ENCODE measurements around the gene BTG1.

The BTG1 gene

DNA sequence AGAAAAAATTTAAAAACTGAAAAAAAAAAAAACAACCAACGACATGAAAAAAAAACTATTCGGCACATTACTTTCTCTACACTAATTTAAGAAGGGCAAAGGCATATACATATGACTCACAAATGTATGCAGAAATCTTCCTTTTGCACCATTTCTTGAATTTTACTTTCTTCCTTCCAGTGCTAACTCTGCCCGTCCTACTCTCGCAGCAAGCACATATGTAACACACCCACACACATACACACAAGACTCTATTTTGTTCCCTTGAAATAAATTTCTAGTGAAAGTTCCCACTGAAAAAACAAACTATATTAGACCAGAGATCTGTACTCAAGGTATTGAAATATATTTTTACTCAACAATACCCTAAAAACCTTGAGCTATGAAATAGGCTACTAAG, 14.6 kb downstream of the BTG1 start:
- no CpG with 5 or more reads among the region's 4 CpGs for WGBS, 2 donors (ENCODE audit: extremely low coverage in 2 of 2, insufficient read length in 2 of 2, insufficient replicate concordance in 1 of 2)
- peaks cover 1 to 6% of the 10 kb centered on the region in 2 donors for H3K4me1 ChIP-seq (ENCODE audit: control insufficient read depth in 2 of 2, insufficient read depth in 1 of 2, low read depth in 1 of 2, low read length in 2 of 2)

DNA sequence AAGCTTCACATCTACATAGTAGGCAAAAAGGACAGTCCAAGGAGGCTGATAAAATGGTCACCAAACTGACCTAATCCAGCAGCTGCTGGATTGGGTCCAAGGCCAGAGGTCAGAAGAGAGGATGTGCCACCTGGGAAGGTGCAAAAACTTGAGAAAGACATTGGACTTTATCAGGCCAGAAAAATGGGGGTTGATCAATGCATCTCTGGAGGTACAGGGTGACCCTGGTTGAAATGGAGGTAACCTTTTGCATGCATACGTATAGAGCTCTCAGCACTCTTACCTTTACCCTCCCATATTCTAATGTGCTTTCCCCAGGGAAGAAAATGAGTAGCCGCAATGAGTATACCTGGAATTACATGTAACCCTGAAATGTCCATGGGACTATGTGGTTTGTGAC, 16.0 kb downstream of the BTG1 start:
- Histone ChIP-seq H2AFZ (ENCODE audit: low read length) (no peak overlapping the region), H3K23ac (ENCODE audit: low read depth, low read length, poor library complexity) (no peak overlapping the region), H3K14ac (ENCODE audit: low read length) (no peak overlapping the region), H3K79me1 (ENCODE audit: low read depth, low read length) (no peaks in the 10 kb centered on the region), H2BK15ac (ENCODE audit: low read length) (no peak overlapping the region), H3K9me3 (replicated peaks in 1 of 2; ENCODE audit: control insufficient read depth in 2 of 2, insufficient read depth in 1 of 2, low read depth in 1 of 2, low read length in 2 of 2) (peaks cover 2% of the 10 kb centered on the region in 2 donors), H3K36me3 (replicated peaks in 1 of 2; ENCODE audit: control insufficient read depth in 2 of 2, insufficient read depth in 2 of 2, low read length in 2 of 2) (peaks cover 2 to 18% of the 10 kb centered on the region in 2 donors), H2BK12ac (ENCODE audit: low read length) (no peak overlapping the region), H2BK5ac (ENCODE audit: low read length) (no peak overlapping the region), H3K4me2 (ENCODE audit: insufficient read depth, low read length, poor library complexity, severe bottlenecking) (no peak overlapping the region), H3K9ac (ENCODE audit: low read depth, low read length, poor library complexity) (no peak overlapping the region), H2AK5ac (ENCODE audit: low read depth, low read length) (no peak overlapping the region), H3K4me3 (ENCODE audit: low read length in 2 of 2) (no peak overlapping the region), H3K18ac (ENCODE audit: low read length) (no peak overlapping the region), H4K91ac (ENCODE audit: low read depth, low read length, poor library complexity) (no peak overlapping the region), H3K4ac (ENCODE audit: low read length) (no peak overlapping the region), H3K27ac (replicated peaks; ENCODE audit: low read length) (no peak overlapping the region), H3K27me3 (ENCODE audit: control insufficient read depth in 3 of 3, insufficient read depth in 3 of 3, low read depth in 1 of 3, low read length in 3 of 3) (no peaks in the 10 kb centered on the region), H3K4me1 (ENCODE audit: control insufficient read depth in 2 of 2, insufficient read depth in 1 of 2, low read depth in 1 of 2, low read length in 2 of 2) (peaks cover 1 to 5% of the 10 kb centered on the region in 2 donors), H2BK120ac (ENCODE audit: low read depth, low read length) (no peak overlapping the region), H4K8ac (ENCODE audit: low read depth, low read length) (no peak overlapping the region)
- WGBS, 2 donors (ENCODE audit: extremely low coverage in 2 of 2, insufficient read length in 2 of 2, insufficient replicate concordance in 1 of 2): no CpG with 5 or more reads among the region's 2 CpGs
- no peak for DNase-seq (ENCODE audit: low spot score)

More for the DNA sequence above, 14.6 kb downstream of the BTG1 start:
- Histone ChIP-seq H4K91ac (ENCODE audit: low read depth, low read length, poor library complexity) (no peak overlapping the region), H4K8ac (ENCODE audit: low read depth, low read length) (no peak overlapping the region), H2AFZ (ENCODE audit: low read length) (no peak overlapping the region), H3K79me1 (ENCODE audit: low read depth, low read length) (no peaks in the 10 kb centered on the region), H3K14ac (ENCODE audit: low read length) (no peak overlapping the region), H3K23ac (ENCODE audit: low read depth, low read length, poor library complexity) (no peak overlapping the region), H2BK5ac (ENCODE audit: low read length) (no peak overlapping the region), H3K27me3 (ENCODE audit: control insufficient read depth in 3 of 3, insufficient read depth in 3 of 3, low read depth in 1 of 3, low read length in 3 of 3) (no peaks in the 10 kb centered on the region), H3K9me3 (replicated peaks in 1 of 2; ENCODE audit: control insufficient read depth in 2 of 2, insufficient read depth in 1 of 2, low read depth in 1 of 2, low read length in 2 of 2) (peaks cover 2% of the 10 kb centered on the region in 2 donors), H2AK5ac (ENCODE audit: low read depth, low read length) (no peak overlapping the region), H2BK15ac (ENCODE audit: low read length) (no peak overlapping the region), H3K18ac (ENCODE audit: low read length) (no peak overlapping the region), H2BK120ac (ENCODE audit: low read depth, low read length) (no peak overlapping the region), H2BK12ac (ENCODE audit: low read length) (no peak overlapping the region), H3K27ac (replicated peaks; ENCODE audit: low read length) (no peak overlapping the region), H3K4me3 (ENCODE audit: low read length in 2 of 2) (no peak overlapping the region), H3K36me3 (replicated peaks in 1 of 2; ENCODE audit: control insufficient read depth in 2 of 2, insufficient read depth in 2 of 2, low read length in 2 of 2) (peaks cover 2 to 24% of the 10 kb centered on the region in 2 donors), H3K4me2 (ENCODE audit: insufficient read depth, low read length, poor library complexity, severe bottlenecking) (no peak overlapping the region), H3K9ac (ENCODE audit: low read depth, low read length, poor library complexity) (no peak overlapping the region), H3K4ac (ENCODE audit: low read length) (no peak overlapping the region)
- DNase-seq (ENCODE audit: low spot score): no peak

DNA sequence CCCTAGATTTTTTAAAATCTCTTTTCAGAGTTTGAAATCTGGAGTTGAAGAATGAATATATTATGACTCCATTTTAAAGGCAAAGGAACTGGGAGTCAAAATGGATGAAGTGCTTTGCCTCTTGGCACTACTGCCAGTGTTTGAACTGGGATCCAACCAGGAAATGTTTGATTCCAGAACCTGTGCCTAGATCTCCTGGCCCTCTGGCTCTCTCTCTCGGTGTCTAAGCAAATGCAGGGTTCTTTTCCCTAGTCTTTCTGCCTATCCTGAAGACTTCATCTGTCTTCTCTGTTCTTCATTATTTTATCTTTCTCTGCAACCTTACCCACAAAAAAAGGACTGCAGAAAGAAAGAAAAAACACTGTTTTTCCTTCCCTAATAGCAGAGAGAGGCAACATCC, 17.0 kb downstream of the BTG1 start:
- H2BK15ac ChIP-seq (ENCODE audit: low read length): no peak overlapping the region
- no peak overlapping the region for H4K91ac ChIP-seq (ENCODE audit: low read depth, low read length, poor library complexity)
- H2AK5ac ChIP-seq (ENCODE audit: low read depth, low read length): no peak overlapping the region
- no peak overlapping the region for H4K8ac ChIP-seq (ENCODE audit: low read depth, low read length)
- H2BK120ac ChIP-seq (ENCODE audit: low read depth, low read length): no peak overlapping the region
- H3K27ac ChIP-seq (replicated peaks; ENCODE audit: low read length): no peak overlapping the region
- no peaks in the 10 kb centered on the region for H3K27me3 ChIP-seq (ENCODE audit: control insufficient read depth in 3 of 3, insufficient read depth in 3 of 3, low read depth in 1 of 3, low read length in 3 of 3)
- H2AFZ ChIP-seq (ENCODE audit: low read length): no peak overlapping the region
- no peak for DNase-seq (ENCODE audit: low spot score)
- no peak overlapping the region for H3K4me3 ChIP-seq (ENCODE audit: low read length in 2 of 2)
- WGBS, 2 donors (ENCODE audit: extremely low coverage in 2 of 2, insufficient read length in 2 of 2, insufficient replicate concordance in 1 of 2): no CpG with 5 or more reads among the region's 1 CpG
- H3K4me1 ChIP-seq (ENCODE audit: control insufficient read depth in 2 of 2, insufficient read depth in 1 of 2, low read depth in 1 of 2, low read length in 2 of 2): no peaks in the 10 kb centered on the region
- no peak overlapping the region for H3K14ac ChIP-seq (ENCODE audit: low read length)
- no peak overlapping the region for H2BK12ac ChIP-seq (ENCODE audit: low read length)
- H3K4me2 ChIP-seq (ENCODE audit: insufficient read depth, low read length, poor library complexity, severe bottlenecking): no peak overlapping the region
- peaks cover 2 to 18% of the 10 kb centered on the region in 2 donors for H3K36me3 ChIP-seq (replicated peaks in 1 of 2; ENCODE audit: control insufficient read depth in 2 of 2, insufficient read depth in 2 of 2, low read length in 2 of 2)
- H3K18ac ChIP-seq (ENCODE audit: low read length): no peak overlapping the region
- H3K4ac ChIP-seq (ENCODE audit: low read length): no peak overlapping the region
- H3K9me3 ChIP-seq (replicated peaks in 1 of 2; ENCODE audit: control insufficient read depth in 2 of 2, insufficient read depth in 1 of 2, low read depth in 1 of 2, low read length in 2 of 2): peaks cover 2% of the 10 kb centered on the region in 2 donors
- no peak overlapping the region for H3K23ac ChIP-seq (ENCODE audit: low read depth, low read length, poor library complexity)
- H3K9ac ChIP-seq (ENCODE audit: low read depth, low read length, poor library complexity): no peak overlapping the region
- no peaks in the 10 kb centered on the region for H3K79me1 ChIP-seq (ENCODE audit: low read depth, low read length)
- H2BK5ac ChIP-seq (ENCODE audit: low read length): no peak overlapping the region

DNA sequence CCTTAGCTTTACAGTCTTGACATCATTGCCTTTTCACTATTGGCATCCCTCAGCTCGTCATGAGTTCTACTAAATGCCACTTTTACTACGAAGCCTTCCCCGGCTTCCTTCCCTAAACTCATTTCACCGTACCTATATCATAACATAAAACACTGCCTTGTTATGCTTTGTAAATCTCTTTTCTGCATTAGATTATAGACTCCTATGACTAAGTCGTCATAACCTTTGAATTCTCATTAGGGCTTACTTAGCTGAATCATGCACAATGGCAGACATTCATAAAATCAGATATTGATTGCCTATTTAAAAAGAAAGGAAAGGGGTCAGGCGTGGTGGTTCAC, 21.0 kb downstream of the BTG1 start:
- no peaks in the 10 kb centered on the region for H3K27me3 ChIP-seq (ENCODE audit: control insufficient read depth in 3 of 3, insufficient read depth in 3 of 3, low read depth in 1 of 3, low read length in 3 of 3)
- H3K23ac ChIP-seq (ENCODE audit: low read depth, low read length, poor library complexity): no peak overlapping the region
- no peak overlapping the region for H3K18ac ChIP-seq (ENCODE audit: low read length)
- H3K9ac ChIP-seq (ENCODE audit: low read depth, low read length, poor library complexity): no peak overlapping the region
- H2BK12ac ChIP-seq (ENCODE audit: low read length): no peak overlapping the region
- no peak overlapping the region for H4K8ac ChIP-seq (ENCODE audit: low read depth, low read length)
- peaks cover 2 to 17% of the 10 kb centered on the region in 2 donors for H3K9me3 ChIP-seq (replicated peaks in 1 of 2; ENCODE audit: control insufficient read depth in 2 of 2, insufficient read depth in 1 of 2, low read depth in 1 of 2, low read length in 2 of 2)
- H3K27ac ChIP-seq (replicated peaks; ENCODE audit: low read length): no peak overlapping the region
- DNase-seq (ENCODE audit: low spot score): no peak
- H2AK5ac ChIP-seq (ENCODE audit: low read depth, low read length): no peak overlapping the region
- H2AFZ ChIP-seq (ENCODE audit: low read length): no peak overlapping the region
- H3K4ac ChIP-seq (ENCODE audit: low read length): no peak overlapping the region
- H3K36me3 ChIP-seq (replicated peaks in 1 of 2; ENCODE audit: control insufficient read depth in 2 of 2, insufficient read depth in 2 of 2, low read length in 2 of 2): peaks cover 2 to 17% of the 10 kb centered on the region in 2 donors
- no peaks in the 10 kb centered on the region for H3K4me1 ChIP-seq (ENCODE audit: control insufficient read depth in 2 of 2, insufficient read depth in 1 of 2, low read depth in 1 of 2, low read length in 2 of 2)
- H2BK120ac ChIP-seq (ENCODE audit: low read depth, low read length): no peak overlapping the region
- no peak overlapping the region for H3K4me3 ChIP-seq (ENCODE audit: low read length in 2 of 2)
- WGBS, 2 donors (ENCODE audit: extremely low coverage in 2 of 2, insufficient read length in 2 of 2, insufficient replicate concordance in 1 of 2): 100% methylated on average over 3 of the region's 6 CpGs; no CpG with 5 or more reads in 1 of the 2 donors
- no peak overlapping the region for H2BK15ac ChIP-seq (ENCODE audit: low read length)
- peaks cover 3% of the 10 kb centered on the region for H3K79me1 ChIP-seq (ENCODE audit: low read depth, low read length)
- no peak overlapping the region for H3K14ac ChIP-seq (ENCODE audit: low read length)
- H2BK5ac ChIP-seq (ENCODE audit: low read length): no peak overlapping the region
- H3K4me2 ChIP-seq (ENCODE audit: insufficient read depth, low read length, poor library complexity, severe bottlenecking): no peak overlapping the region
- H4K91ac ChIP-seq (ENCODE audit: low read depth, low read length, poor library complexity): no peak overlapping the region

Measured in neuronal stem cell (in vitro differentiated cells).